Glutamatergic neuron (in vitro differentiated cells): ENCODE results near the gene NBEAL2. TPM values are rescaled to one million over a fixed set of nuclear protein-coding genes. Genes with fewer than 3 reads are reported as not detected.

Experiments
- DNase-seq: peaks from one replicate; pipeline ENCODE4 v3.0.0; 2022
- H3K27ac Mint-ChIP-seq: one replicate; pipeline ENCODE4 v1.8.0; 2020; ENCODE audit warnings: mild to moderate bottlenecking, mixed read lengths, inconsistent platforms; ENCODE audit not compliant: unreplicated experiment
- H3K27me3 Mint-ChIP-seq: one replicate; pipeline ENCODE4 v1.8.0; 2020; ENCODE audit warnings: mild to moderate bottlenecking, moderate library complexity, mixed read lengths, inconsistent platforms; ENCODE audit not compliant: unreplicated experiment
- H3K36me3 Mint-ChIP-seq: one replicate; pipeline ENCODE4 v1.8.0; 2020; ENCODE audit warnings: mild to moderate bottlenecking, mixed read lengths, inconsistent platforms; ENCODE audit not compliant: unreplicated experiment
- H3K4me1 Mint-ChIP-seq: one replicate; pipeline ENCODE4 v1.8.0; 2020; ENCODE audit warnings: mild to moderate bottlenecking, low read depth, mixed read lengths, inconsistent platforms; ENCODE audit not compliant: unreplicated experiment
- H3K4me3 Mint-ChIP-seq: one replicate; pipeline ENCODE4 v1.8.0; 2020; ENCODE audit warnings: mild to moderate bottlenecking, mixed read lengths, inconsistent platforms; ENCODE audit not compliant: unreplicated experiment
- H3K9me3 Mint-ChIP-seq: one replicate; pipeline ENCODE4 v1.8.0; 2020; ENCODE audit warnings: mild to moderate bottlenecking, moderate library complexity, mixed read lengths, inconsistent platforms; ENCODE audit not compliant: unreplicated experiment
- CTCF ChIP-seq: fragments of 200-600 bp; sonication (generic); IDR thresholded peaks from one replicate; pipeline ENCODE4 v1.5.0; 2021; ENCODE audit not compliant: partially characterized antibody, unreplicated experiment
- total RNA-seq: library from RNA; stranded (reverse); fragmentation: NEBNext Ultra II Directional; extraction: Animal tissue kit (Norgen Biotek cat#: 25700); gene quantifications from one replicate; pipeline ENCODE4 v1.2.1, GENCODE V29; 2021; ENCODE audit not compliant: unreplicated experiment

NBEAL2 gene
- total RNA-seq, 1 donor from 2014 or later = 38.0 TPM

- peak; percentile 7 for DNase-seq
- Mint-ChIP-seq H3K9me3 (peaks cover 10% of the 10 kb centered on the region), H3K36me3 (peaks cover 16% of the 10 kb centered on the region), H3K4me1 (peaks cover 19% of the 10 kb centered on the region), H3K27ac (no peak overlapping the region), H3K4me3 (no peak overlapping the region), H3K27me3 (peaks cover 9% of the 10 kb centered on the region)
- TF ChIP-seq CTCF = no peak
Observed at GRCh38 chr3:46942481-46943236, 36.8 kb upstream of the NBEAL2 start.

- DNase-seq = peak; percentile 7
- H3K4me3 Mint-ChIP-seq = no peak overlapping the region
- H3K4me1 Mint-ChIP-seq = peaks cover 28% of the 10 kb centered on the region
- H3K27me3 Mint-ChIP-seq = peaks cover 9% of the 10 kb centered on the region
- TF ChIP-seq CTCF = no peak
- no peak overlapping the region for H3K27ac Mint-ChIP-seq
- peaks cover 16% of the 10 kb centered on the region for H3K9me3 Mint-ChIP-seq
- peaks cover 16% of the 10 kb centered on the region for H3K36me3 Mint-ChIP-seq
Observed at GRCh38 chr3:46943237-46944187, 36.0 kb upstream of the NBEAL2 start.

GRCh38 chr3:46944191-46944590, 35.3 kb upstream of the NBEAL2 start:
- Mint-ChIP-seq H3K4me3 (no peak overlapping the region), H3K4me1 (peaks cover 30% of the 10 kb centered on the region), H3K9me3 (peaks cover 14% of the 10 kb centered on the region), H3K27ac (no peak overlapping the region), H3K27me3 (peaks cover 7% of the 10 kb centered on the region), H3K36me3 (peaks cover 16% of the 10 kb centered on the region)
- no peak for TF ChIP-seq CTCF
- peak; percentile 10 for DNase-seq

GRCh38 chr3:46946416-46946815, 33.0 kb upstream of the NBEAL2 start:
- H3K4me1 Mint-ChIP-seq = peaks cover 32% of the 10 kb centered on the region
- peaks cover 11% of the 10 kb centered on the region for H3K36me3 Mint-ChIP-seq
- peak overlapping the region; percentile 70 for H3K27ac Mint-ChIP-seq
- H3K4me3 Mint-ChIP-seq = no peak overlapping the region
- no peak for DNase-seq
- peaks cover 11% of the 10 kb centered on the region for H3K9me3 Mint-ChIP-seq
- peaks cover 5% of the 10 kb centered on the region for H3K27me3 Mint-ChIP-seq
- TF ChIP-seq CTCF = no peak
